ENCODE results near the gene FUT7. TPM values are rescaled to one million over a fixed set of nuclear protein-coding genes. Genes with fewer than 3 reads are reported as not detected.

The FUT7 gene
- total RNA-seq, 1 donor from 2014 or later = 0.13 TPM

- Mint-ChIP-seq H3K9me3 (ENCODE audit: unreplicated experiment) (no peaks in the 10 kb centered on the region), H3K36me3 (ENCODE audit: unreplicated experiment) (peaks cover 5% of the 10 kb centered on the region), H3K4me3 (ENCODE audit: unreplicated experiment) (no peak overlapping the region), H3K4me1 (ENCODE audit: unreplicated experiment) (no peaks in the 10 kb centered on the region), H3K27me3 (ENCODE audit: unreplicated experiment) (no peaks in the 10 kb centered on the region), H3K27ac (ENCODE audit: unreplicated experiment) (no peak overlapping the region)
- DNase-seq (ENCODE audit: extremely low spot score, unreplicated experiment) = no peak
- TF ChIP-seq, protein P1, sequence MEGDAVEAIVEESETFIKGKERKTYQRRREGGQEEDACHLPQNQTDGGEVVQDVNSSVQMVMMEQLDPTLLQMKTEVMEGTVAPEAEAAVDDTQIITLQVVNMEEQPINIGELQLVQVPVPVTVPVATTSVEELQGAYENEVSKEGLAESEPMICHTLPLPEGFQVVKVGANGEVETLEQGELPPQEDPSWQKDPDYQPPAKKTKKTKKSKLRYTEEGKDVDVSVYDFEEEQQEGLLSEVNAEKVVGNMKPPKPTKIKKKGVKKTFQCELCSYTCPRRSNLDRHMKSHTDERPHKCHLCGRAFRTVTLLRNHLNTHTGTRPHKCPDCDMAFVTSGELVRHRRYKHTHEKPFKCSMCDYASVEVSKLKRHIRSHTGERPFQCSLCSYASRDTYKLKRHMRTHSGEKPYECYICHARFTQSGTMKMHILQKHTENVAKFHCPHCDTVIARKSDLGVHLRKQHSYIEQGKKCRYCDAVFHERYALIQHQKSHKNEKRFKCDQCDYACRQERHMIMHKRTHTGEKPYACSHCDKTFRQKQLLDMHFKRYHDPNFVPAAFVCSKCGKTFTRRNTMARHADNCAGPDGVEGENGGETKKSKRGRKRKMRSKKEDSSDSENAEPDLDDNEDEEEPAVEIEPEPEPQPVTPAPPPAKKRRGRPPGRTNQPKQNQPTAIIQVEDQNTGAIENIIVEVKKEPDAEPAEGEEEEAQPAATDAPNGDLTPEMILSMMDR (IDR thresholded peaks at IDR 0.05) = no peak
These were observed 15.5 kb downstream of the FUT7 start for GRCh38 chr9:137016436-137016835.

GRCh38 chr9:137015976-137016375 lies 15.9 kb downstream of the FUT7 start:
- TF ChIP-seq, protein P1 (IDR thresholded peaks at IDR 0.05) = no peak
- Mint-ChIP-seq H3K27ac (ENCODE audit: unreplicated experiment) (no peak overlapping the region), H3K27me3 (ENCODE audit: unreplicated experiment) (no peaks in the 10 kb centered on the region), H3K4me1 (ENCODE audit: unreplicated experiment) (no peaks in the 10 kb centered on the region), H3K36me3 (ENCODE audit: unreplicated experiment) (peaks cover 5% of the 10 kb centered on the region), H3K9me3 (ENCODE audit: unreplicated experiment) (no peaks in the 10 kb centered on the region), H3K4me3 (ENCODE audit: unreplicated experiment) (no peak overlapping the region)
- no peak for DNase-seq (ENCODE audit: extremely low spot score, unreplicated experiment)

DNA sequence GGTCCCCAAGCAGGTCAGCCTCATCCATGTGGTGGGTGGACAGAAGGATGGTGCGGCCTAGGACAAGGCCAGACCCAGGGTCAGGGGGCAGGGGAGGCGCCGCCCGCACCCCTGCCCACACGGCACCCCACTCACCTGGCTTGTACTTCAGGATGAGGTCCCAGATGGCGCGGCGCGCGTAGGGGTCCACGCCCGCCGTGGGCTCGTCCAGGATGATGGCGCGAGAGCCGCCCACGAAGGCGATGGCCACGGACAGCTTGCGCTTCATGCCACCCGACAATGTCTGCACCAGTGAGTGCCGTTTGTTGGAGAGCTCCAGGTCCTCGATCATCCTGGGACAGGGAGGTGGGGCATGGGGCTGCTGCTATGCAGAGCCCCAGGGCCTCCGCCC lies 16.4 kb downstream of the FUT7 start:
- TF ChIP-seq, protein P1 (IDR thresholded peaks at IDR 0.05) = no peak
- no peaks in the 10 kb centered on the region for H3K4me1 Mint-ChIP-seq (ENCODE audit: unreplicated experiment)
- no peaks in the 10 kb centered on the region for H3K9me3 Mint-ChIP-seq (ENCODE audit: unreplicated experiment)
- H3K27ac Mint-ChIP-seq (ENCODE audit: unreplicated experiment) = no peak overlapping the region
- no peak overlapping the region for H3K4me3 Mint-ChIP-seq (ENCODE audit: unreplicated experiment)
- DNase-seq (ENCODE audit: extremely low spot score, unreplicated experiment) = no peak
- peaks cover 5% of the 10 kb centered on the region for H3K36me3 Mint-ChIP-seq (ENCODE audit: unreplicated experiment)
- H3K27me3 Mint-ChIP-seq (ENCODE audit: unreplicated experiment) = no peaks in the 10 kb centered on the region

DNA sequence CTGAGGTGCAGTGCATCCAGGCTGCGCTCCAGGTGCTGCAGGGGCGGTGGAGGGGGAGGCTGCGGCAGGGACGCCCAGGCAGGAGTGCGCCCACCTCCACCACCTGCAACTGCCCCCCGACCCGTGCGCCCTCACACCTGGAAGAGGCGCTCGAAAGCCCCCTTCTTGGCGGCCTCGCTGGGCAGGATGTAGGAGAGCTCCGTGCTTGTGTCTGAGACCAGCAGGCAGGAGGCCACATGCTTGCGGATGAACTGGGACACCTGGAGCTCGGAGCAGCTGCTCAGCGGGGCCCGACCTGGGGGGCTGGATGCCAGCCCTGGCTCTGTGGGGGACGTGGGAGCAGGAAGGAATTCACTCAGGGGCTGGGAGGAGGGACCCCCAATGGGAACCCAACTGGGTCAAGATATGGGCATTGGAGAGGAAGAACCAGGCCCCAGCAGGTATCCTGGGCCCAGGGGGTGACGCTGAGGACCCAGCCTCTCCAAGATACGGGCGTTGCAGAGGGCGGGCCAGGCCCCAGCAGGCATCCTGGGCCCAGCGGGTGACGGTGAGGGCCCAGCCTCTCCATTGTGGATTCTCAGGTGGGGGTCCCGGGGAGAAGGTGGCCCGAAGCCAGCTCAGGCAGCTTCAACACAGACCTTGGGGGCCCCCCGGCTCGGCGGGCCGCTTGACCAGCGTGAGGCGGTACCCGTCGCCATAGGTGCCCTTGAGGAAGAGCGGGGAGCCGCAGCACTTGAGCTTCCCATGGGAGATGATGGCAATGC lies 16.9 kb downstream of the FUT7 start:
- TF ChIP-seq, protein P1 (IDR thresholded peaks at IDR 0.05) = no peak
- no peak overlapping the region for H3K27ac Mint-ChIP-seq (ENCODE audit: unreplicated experiment)
- no peak overlapping the region for H3K4me3 Mint-ChIP-seq (ENCODE audit: unreplicated experiment)
- no peak for DNase-seq (ENCODE audit: extremely low spot score, unreplicated experiment)
- H3K36me3 Mint-ChIP-seq (ENCODE audit: unreplicated experiment) = peaks cover 5% of the 10 kb centered on the region
- H3K27me3 Mint-ChIP-seq (ENCODE audit: unreplicated experiment) = no peaks in the 10 kb centered on the region
- no peaks in the 10 kb centered on the region for H3K4me1 Mint-ChIP-seq (ENCODE audit: unreplicated experiment)
- H3K9me3 Mint-ChIP-seq (ENCODE audit: unreplicated experiment) = no peaks in the 10 kb centered on the region

DNA sequence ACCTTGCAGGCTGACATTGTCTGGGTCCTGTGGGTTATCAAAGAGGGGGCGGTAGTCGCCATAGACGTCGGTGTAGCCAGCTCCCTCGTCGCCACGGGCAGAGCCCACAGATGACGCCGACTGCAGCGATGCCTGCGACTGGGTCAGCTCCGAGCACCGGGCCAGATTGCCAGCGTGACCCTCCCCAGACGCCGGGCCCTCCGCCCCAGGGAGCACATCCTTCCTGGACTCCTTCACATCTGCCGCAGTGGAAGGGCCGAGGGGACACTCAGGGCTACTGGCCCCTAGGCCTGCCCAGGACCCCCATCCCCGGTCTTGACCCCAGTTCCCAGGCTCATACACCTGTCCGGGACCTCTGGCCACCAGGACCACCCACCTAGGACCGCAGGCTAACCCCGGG lies 17.7 kb downstream of the FUT7 start:
- Mint-ChIP-seq H3K4me3 (ENCODE audit: unreplicated experiment) (no peak overlapping the region), H3K27ac (ENCODE audit: unreplicated experiment) (no peak overlapping the region), H3K36me3 (ENCODE audit: unreplicated experiment) (peaks cover 3% of the 10 kb centered on the region), H3K4me1 (ENCODE audit: unreplicated experiment) (no peaks in the 10 kb centered on the region), H3K9me3 (ENCODE audit: unreplicated experiment) (no peaks in the 10 kb centered on the region), H3K27me3 (ENCODE audit: unreplicated experiment) (no peaks in the 10 kb centered on the region)
- DNase-seq (ENCODE audit: extremely low spot score, unreplicated experiment) = no peak
- TF ChIP-seq, protein P1 (IDR thresholded peaks at IDR 0.05) = no peak
